Lung (tissue), 12 donors: ENCODE results near the gene GRIN2A. TPM values are rescaled to one million over a fixed set of nuclear protein-coding genes. Genes with fewer than 3 reads are reported as not detected.

Source experiments
- ATAC-seq: fragments of 200-7000 bp; cut with Tn5 transposase; one replicate; pipeline ENCODE4 v1.9.1; 2020; ENCODE audit warnings: moderate number of reproducible peaks; ENCODE audit not compliant: insufficient read depth, low FRiP score
- DNase-seq, 3 donors: peaks; one replicate each; pipeline ENCODE4 v3.0.0-alpha.2; 2013 to 2017
- H3K27ac ChIP-seq, 2 donors: one replicate each; pipeline ENCODE4 v1.5.1; 2013; ENCODE audit warnings: mild to moderate bottlenecking in 2 of 2, moderate library complexity in 2 of 2, control low read depth in 1 of 2, inconsistent platforms in 1 of 2, low read depth in 1 of 2, low read length in 1 of 2
- H3K27me3 ChIP-seq, 3 donors: one replicate each; pipeline ENCODE4 v1.5.1; 2013; ENCODE audit warnings: low read length in 2 of 3; ENCODE audit not compliant: control insufficient read depth in 3 of 3, insufficient read depth in 3 of 3
- H3K36me3 ChIP-seq, 4 donors: one replicate each; pipeline ENCODE4 v1.5.1; 2013; ENCODE audit warnings: low read length in 4 of 4, mild to moderate bottlenecking in 1 of 4, moderate library complexity in 1 of 4; ENCODE audit not compliant: control insufficient read depth in 4 of 4, insufficient read depth in 4 of 4
- H3K4me1 ChIP-seq, 5 donors: one replicate each; pipeline ENCODE4 v1.5.1; 2013; ENCODE audit warnings: low read length in 5 of 5, mild to moderate bottlenecking in 2 of 5, moderate library complexity in 1 of 5; ENCODE audit not compliant: control insufficient read depth in 5 of 5, insufficient read depth in 5 of 5
- H3K4me3 ChIP-seq: one replicate; pipeline ENCODE4 v1.5.1; 2013; ENCODE audit warnings: mild to moderate bottlenecking, control low read depth, moderate library complexity
- H3K9ac ChIP-seq, 2 donors: one replicate each; pipeline ENCODE4 v1.5.1; 2013; ENCODE audit warnings: low read length in 2 of 2, control low read depth in 1 of 2; ENCODE audit not compliant: insufficient read depth in 1 of 2
- H3K9me3 ChIP-seq, 4 donors: one replicate each; pipeline ENCODE4 v1.5.1; 2013; ENCODE audit warnings: low read length in 3 of 4, mild to moderate bottlenecking in 1 of 4, moderate library complexity in 1 of 4; ENCODE audit not compliant: control insufficient read depth in 4 of 4, insufficient read depth in 3 of 4
- WGBS, 2 donors: extraction: QIAGEN DNeasy Blood & Tissue Kit; methylation state at CpG; one replicate each; pipeline ENCODE4 v1.1.7; 2013; 5-methylcytosine and 5-hydroxymethylcytosine counted together
- polyA plus RNA-seq, 2 donors: library from polyadenylated mRNA; stranded (reverse); fragments of 200-250 nt; gene quantifications; one replicate each; pipeline ENCODE4 v1.2.1, GENCODE V29; 2013
- total RNA-seq, 2 donors: library from RNA; depleted of rRNA in 1 of 2; stranded (reverse); fragments of >200 nt in 1 of 2; gene quantifications; one replicate each; pipeline ENCODE4 v1.2.1, GENCODE V29; 2014 to 2021
- TF ChIP-seq, protein P1 (sequence below): IDR thresholded peaks from 2 replicates; pipeline ENCODE4 v1.5.1; 2012; ENCODE audit warnings: mild to moderate bottlenecking; ENCODE audit errors: control extremely low read depth, extremely low read depth
- donor health status: control.
- donor health status: control.
- donor health status: Bipolar disorder and iron deficiency.
- donor health status: healthy.
- donor health status: DM: yes; HTN: yes; CAD: no.

GRIN2A gene
- total and polyA plus RNA-seq, 4 donors: 0.02 to 0.37 (median 0.10) TPM

DNA sequence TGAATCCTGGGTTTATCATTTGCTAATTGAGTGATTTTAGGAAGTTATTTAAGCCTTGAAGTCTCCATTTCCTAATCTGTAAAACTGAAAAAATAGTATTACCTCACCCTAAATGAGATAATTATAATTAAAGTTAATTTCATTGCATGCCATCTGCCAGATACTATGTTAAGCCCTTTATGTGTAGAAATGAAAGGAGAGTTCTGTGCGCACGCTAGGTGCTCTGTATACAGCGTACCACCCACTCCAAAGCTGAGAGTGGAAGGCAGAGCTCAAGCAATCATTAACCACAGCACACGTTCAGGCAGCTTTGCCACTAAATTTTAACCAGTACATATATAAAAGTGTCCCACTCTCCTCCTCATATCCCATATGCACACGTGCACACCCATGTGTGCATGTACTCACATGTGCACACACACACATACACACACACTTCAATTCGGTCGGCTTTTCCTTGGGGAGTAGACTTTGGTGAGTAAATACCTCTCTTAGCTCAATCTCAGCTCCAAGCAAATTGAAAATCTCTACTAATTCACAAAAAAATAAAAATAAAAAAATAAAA lies 204.8 kb downstream of the GRIN2A start:
- H3K9ac ChIP-seq: no peak overlapping the region
- no peaks in the 10 kb centered on the region for H3K27me3 ChIP-seq
- no peaks in the 10 kb centered on the region for H3K36me3 ChIP-seq
- WGBS, 2 donors: 67 to 87% methylated on average over 7 of the region's 7 CpGs
- no peak overlapping the region for H3K4me3 ChIP-seq
- DNase-seq: peak; percentile 1 to 48 (median 13)
- TF ChIP-seq, protein P1, sequence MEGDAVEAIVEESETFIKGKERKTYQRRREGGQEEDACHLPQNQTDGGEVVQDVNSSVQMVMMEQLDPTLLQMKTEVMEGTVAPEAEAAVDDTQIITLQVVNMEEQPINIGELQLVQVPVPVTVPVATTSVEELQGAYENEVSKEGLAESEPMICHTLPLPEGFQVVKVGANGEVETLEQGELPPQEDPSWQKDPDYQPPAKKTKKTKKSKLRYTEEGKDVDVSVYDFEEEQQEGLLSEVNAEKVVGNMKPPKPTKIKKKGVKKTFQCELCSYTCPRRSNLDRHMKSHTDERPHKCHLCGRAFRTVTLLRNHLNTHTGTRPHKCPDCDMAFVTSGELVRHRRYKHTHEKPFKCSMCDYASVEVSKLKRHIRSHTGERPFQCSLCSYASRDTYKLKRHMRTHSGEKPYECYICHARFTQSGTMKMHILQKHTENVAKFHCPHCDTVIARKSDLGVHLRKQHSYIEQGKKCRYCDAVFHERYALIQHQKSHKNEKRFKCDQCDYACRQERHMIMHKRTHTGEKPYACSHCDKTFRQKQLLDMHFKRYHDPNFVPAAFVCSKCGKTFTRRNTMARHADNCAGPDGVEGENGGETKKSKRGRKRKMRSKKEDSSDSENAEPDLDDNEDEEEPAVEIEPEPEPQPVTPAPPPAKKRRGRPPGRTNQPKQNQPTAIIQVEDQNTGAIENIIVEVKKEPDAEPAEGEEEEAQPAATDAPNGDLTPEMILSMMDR: no peak
- no peaks in the 10 kb centered on the region for H3K9me3 ChIP-seq
- ATAC-seq: no peak
- H3K27ac ChIP-seq: no peak overlapping the region
- no peaks in the 10 kb centered on the region for H3K4me1 ChIP-seq

DNA sequence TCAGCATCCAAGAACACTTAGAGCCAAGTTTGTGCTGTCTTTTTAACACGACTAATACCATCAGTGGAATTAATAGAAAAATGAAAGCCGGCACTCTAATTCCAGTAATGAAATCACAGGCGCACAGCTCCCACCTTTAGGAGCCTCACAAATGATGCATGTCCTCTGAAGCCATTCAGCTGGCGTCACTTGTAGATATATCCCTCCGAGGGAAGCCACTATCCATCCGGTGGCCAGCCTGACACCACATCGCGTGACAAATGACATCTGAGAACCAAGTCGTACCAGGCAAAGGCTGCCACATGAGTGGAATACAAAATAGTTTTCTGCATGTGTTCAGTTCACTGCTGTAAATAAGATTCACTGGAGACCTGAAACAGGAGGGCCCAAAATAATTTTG lies 205.6 kb downstream of the GRIN2A start:
- TF ChIP-seq, protein P1: no peak
- Histone ChIP-seq H3K9ac (no peak overlapping the region), H3K27me3 (no peaks in the 10 kb centered on the region), H3K36me3 (no peaks in the 10 kb centered on the region), H3K4me3 (no peak overlapping the region), H3K9me3 (no peaks in the 10 kb centered on the region), H3K4me1 (no peaks in the 10 kb centered on the region), H3K27ac (no peak overlapping the region)
- WGBS, 2 donors: 83 to 86% methylated on average over 9 of the region's 9 CpGs
- ATAC-seq (no peak), DNase-seq (no peak)

DNA sequence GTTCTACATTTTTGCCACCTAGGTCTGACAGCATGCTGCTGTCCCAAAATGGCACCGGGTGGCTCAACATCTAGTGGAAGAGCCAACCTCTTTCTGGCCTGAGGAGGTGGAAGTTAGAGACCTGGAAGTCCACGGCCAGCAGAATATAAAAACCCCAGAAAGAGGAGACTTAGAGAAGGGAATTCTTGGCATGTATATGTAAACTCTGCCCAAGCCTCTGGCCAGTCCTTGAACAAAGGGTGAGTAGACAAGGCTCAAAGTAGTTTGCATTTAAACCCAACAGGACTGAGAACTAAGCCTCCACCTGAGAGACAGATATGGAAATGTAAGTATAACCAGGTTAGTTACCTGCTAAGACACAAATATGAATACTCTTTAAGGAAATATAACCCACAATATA lies 210.3 kb downstream of the GRIN2A start:
- DNase-seq (no peak), ATAC-seq (no peak)
- no peak overlapping the region for H3K9ac ChIP-seq
- H3K27me3 ChIP-seq: no peaks in the 10 kb centered on the region
- H3K4me3 ChIP-seq: no peak overlapping the region
- no peaks in the 10 kb centered on the region for H3K36me3 ChIP-seq
- no peaks in the 10 kb centered on the region for H3K4me1 ChIP-seq
- no peak overlapping the region for H3K27ac ChIP-seq
- WGBS, 2 donors: 75 to 77% methylated on average over 2 of the region's 2 CpGs
- H3K9me3 ChIP-seq: peaks cover 0 to 2% (median 0%) of the 10 kb centered on the region in 4 donors
- TF ChIP-seq, protein P1: no peak

DNA sequence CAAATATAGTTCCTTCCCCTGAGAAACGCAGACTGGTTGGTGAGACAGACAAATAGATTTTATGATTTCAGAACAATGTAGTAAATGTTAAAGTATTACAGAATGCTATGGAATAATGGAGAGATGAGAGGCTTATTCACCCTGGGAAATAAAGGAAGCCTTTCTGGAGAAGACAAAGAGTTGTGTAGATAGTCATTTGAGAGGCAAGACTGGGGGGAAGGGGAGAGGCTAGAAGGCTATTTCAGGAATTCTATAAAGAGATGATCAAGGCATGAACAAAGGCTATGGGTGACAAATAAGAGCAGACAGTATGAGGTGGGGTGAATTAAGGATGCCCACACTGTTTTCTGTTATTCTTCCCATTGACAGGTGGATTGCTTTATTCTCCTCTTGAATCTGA lies 211.4 kb downstream of the GRIN2A start:
- ATAC-seq (no peak), DNase-seq (no peak)
- H3K4me3 ChIP-seq: no peak overlapping the region
- 50 to 89% methylated on average over 1 of the region's 1 CpG for WGBS, 2 donors
- no peaks in the 10 kb centered on the region for H3K4me1 ChIP-seq
- no peak overlapping the region for H3K9ac ChIP-seq
- no peak overlapping the region for H3K27ac ChIP-seq
- TF ChIP-seq, protein P1: no peak
- peaks cover 0 to 2% (median 0%) of the 10 kb centered on the region in 4 donors for H3K9me3 ChIP-seq
- no peaks in the 10 kb centered on the region for H3K27me3 ChIP-seq
- no peaks in the 10 kb centered on the region for H3K36me3 ChIP-seq
